HG02623 (cell line): ENCODE results near the gene PCBP3.

ENCODE experiments used
- ATAC-seq: cut with Tn5 transposase; IDR thresholded peaks from one replicate; pipeline ENCODE4 v1.9.1; 2021; ENCODE audit warnings: moderate library complexity; ENCODE audit not compliant: unreplicated experiment

The PCBP3 gene

DNA sequence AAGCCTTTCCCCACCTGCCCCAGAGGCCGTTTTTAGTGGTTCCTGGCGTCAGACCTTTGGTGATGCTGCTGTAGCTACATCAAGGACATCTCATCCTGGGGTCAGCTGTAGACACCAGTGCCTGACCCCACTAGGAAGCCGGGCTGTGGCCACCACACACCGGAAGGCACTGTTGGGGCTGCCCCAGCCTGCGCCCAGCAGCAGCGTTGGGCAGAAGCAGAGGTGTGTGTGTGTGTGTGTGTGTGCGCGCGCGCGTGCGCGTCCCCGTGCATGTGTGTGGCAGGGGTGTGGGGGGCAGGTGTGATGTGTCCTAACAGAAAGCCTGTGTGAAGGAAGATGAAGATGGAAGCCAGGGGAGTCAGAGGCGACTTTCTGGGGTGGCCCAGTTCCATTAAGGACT, 276.1 kb downstream of the PCBP3 start:
- ATAC-seq = no peak

DNA sequence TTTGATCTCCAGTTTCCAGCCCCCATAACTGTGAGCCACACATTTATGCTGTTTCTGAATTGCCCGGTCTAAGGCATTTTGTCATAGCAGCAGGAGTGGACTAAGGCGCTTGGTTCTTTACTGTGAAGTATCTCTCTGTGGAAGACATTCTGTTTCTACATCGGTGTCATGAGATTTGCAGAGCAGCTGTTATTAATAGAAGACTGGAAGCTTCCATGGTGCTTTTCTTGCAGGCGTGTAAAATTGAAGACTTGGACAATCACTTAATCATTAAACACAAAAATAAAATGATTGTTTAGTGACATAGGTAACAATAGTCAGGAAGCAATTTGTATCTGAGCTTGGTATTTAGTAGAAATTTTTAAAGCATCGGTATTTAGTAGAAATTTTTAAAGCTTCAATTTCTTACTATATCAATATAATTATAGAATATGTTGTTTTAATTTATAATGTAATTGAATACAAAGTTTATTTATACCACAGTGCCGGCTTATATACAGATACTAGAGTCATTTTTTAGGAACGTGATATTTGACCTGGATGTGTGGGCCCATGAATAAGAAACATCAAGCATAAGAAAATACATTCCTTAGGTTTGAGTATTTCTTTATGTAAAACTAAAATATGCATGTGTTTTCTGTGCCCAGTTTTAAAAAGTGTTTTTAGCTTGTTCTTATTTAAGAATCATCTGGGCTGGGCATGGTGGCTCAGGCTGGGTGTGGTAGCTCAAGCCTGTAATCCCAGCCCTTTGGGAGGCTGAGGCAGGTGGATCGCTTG, 277.5 kb downstream of the PCBP3 start:
- no peak for ATAC-seq

DNA sequence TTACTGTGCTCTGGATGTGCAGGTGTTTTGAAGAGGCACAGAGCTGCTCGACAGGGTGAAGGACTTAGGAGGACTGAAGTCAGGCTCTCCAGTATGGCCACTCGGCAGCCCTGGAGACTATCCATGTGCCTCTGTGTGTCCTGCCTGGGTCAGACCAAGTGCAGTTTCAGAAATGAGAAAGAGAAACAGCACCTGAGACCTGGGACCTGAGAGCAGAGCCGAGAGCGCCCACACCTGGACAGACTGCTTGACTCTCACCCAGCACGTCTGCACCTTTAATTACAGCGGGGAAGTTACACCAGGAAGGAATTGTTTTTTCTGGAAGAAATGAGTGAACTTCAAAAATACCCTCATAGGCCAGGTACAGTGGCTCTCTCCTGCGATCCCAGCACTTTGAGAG, 278.4 kb downstream of the PCBP3 start:
- no peak for ATAC-seq

DNA sequence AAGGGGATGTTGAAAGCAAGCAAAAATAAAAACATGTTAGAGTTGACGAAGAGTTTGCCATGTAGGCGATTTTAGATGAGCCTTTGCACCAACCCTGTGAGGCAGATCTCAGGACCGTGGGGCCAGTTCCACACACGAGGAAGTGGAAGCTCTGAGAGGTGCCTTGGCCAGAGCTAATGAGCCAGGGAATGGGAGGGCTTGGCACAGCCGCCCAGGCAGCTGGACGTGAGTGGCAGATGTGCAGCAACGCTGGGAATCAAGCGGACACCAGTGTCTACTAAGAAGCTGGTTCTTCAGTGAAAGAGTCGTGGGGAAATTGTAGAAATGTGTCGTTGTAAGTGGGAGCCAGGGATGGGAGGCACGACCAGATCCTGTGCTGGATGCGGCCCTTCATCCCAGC, 279.1 kb downstream of the PCBP3 start:
- no peak for ATAC-seq

DNA sequence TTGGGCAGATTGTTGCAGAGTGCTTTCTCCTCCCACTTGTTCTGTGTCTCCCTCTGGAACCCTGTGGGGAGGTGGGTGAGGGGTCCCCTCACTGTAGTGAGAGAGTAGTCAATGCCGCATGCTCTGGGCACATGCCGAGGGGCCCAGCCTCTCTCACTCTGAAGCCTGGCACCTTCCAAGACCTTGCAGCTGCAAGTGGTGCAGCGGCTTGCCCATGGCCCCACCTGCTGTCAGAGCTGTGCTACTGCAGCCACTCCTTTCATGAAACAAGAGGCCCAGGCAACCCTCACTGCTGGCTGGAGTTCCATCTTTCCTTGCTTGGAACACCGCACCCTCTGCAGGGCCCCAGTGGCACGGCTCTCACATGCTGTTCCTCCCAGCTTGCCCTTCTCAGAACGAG, 279.6 kb downstream of the PCBP3 start:
- ATAC-seq = no peak

DNA sequence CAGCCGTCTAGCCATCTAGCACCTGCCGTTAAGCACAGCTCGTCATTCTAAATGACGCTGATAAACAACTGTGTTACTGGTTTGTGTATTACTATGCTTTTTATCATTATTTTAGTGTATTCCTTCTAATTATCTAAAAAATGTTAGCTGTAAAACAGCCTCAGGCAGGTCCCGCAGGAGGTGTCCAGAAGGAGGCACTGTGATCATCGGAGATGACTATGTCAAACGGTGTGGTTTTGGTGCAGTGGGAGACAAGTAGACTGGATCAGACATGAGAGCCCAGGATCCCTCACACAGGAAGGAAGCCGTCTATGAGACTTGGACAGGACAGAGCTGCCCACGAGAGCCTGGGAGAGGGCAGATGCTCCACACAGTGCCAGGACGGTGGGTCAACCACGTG, 282.8 kb downstream of the PCBP3 start:
- no peak for ATAC-seq

DNA sequence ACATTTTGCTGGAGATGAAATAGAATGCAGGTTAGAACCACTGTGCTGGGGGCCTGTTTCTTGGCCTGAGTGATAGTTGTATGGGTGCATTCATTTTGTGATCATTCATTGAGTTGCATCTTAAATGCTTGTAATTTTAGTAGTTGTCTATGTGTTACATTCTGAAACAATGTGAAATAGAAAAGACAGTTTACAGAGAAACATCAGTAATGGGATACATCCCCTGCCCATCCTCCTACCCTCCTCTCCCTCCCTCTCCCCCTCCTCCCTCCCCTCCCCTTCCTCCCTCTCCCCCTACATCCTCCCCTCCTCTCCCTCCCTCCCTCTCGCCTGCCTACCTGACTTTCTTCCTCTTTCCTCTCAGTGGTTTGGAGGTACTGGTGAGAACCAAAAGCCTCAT, 283.5 kb downstream of the PCBP3 start:
- ATAC-seq = no peak

DNA sequence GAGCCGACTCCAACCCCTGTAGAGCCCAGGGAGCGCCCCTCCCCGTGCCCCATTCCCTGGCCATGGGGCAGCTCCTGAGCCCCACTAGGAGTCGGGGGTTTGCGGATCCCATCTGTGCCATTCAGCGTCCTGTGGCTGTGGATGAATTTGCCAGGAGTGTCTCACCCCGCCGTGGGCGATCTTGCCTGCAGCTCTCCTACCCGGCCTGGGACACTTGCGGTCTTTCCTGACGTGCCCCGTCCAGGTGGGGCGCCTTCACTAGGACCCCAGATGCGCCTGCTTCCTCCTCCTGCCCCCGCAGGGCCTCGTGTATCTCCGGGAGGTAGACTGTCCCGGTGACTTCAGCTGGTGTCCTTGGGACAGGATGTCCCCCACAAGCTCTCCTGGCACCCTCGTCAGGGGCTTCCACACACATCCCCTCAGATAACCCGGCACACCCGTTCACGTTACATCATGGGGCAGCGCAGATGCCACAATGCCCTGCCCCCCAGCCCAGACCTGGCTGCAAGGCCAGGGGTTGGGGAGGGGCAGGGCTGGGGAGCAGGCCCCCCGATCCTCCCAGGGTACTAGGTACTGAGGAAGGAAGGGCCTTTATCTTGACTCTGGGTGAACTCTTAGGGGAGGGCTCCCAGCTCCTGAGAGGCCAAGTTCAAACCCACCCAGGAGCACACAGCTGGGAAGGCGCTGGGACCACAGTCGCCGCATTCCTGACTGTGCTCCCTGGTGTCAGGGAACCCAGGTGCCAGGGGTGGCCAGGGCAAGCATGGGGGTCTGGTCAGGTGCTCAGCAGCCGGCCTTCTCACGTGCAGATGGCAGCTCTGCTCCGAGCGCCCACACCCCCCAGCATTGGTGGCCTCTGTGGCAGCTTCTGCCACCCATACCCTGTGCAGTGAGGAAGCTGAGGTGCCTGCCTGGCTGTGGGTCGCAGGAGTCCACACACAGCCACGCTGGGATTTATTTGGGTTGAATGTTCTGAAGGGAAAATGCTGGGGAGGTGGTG, 284.6 kb downstream of the PCBP3 start:
- ATAC-seq = no peak

DNA sequence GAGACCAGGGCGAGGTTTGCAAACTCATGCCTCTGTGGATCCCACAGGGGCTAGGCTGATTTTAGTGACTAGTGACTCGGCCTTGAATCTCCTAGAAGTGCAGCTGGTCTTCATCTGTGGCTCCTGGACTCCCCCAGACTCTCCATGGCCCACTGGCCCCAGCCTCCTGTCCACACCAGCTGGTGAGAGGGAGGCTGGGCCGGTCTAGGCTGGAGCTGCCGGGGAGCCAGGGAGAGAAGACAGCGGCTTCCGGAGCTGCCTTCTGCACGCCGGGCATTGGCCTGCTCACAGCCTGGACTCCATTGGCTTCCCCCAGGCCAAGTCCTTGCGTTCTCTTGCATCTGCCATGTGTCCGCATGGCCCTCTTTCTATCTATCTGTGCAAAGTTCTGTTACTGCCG, 285.9 kb downstream of the PCBP3 start:
- no peak for ATAC-seq

DNA sequence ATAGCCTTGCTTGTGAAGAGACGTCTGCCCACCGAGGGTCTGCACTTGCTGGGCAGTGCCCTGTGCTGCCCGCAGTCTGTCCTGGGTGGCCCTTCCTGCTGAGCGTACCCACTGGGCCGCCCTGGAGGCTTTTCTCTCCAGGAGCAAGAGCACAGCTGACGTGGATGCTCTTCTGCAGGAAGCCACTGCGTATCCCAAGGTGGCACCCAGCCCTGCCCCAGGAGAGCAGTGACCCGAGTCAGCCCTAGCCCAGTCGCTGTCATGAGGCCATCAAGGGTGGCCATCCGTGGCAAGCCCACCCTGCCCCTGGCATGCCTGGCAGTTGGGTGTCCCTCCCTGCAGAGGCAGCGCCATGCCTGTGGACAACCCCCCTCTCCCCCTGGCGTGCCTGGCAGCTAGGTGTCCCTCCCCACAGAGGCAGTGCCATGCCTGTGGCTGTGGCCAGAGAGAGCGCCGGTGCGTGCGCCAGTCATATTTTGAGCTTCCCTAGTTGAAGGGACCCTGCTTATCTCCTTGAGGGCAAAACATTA, 286.8 kb downstream of the PCBP3 start:
- ATAC-seq = no peak

DNA sequence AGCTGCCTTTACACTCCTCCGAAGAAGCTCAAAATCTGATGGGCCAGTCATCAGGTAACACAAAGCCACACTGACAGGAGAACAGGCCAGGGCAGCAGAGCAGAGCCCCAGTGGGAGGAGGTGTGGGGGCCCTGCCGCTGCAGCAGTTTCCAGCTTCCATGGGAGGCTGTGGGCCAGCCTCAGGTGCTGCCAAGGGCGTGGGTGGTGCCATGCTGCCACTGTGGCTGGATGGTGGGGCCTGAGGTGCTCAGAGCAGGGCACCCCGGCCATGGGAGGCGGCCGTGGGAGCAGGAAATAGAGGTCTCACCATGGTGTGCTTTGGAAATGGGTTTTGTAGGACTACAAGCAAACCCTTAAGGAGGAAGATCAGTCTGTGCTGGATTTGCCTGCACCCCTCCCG, 287.3 kb downstream of the PCBP3 start:
- ATAC-seq = no peak

DNA sequence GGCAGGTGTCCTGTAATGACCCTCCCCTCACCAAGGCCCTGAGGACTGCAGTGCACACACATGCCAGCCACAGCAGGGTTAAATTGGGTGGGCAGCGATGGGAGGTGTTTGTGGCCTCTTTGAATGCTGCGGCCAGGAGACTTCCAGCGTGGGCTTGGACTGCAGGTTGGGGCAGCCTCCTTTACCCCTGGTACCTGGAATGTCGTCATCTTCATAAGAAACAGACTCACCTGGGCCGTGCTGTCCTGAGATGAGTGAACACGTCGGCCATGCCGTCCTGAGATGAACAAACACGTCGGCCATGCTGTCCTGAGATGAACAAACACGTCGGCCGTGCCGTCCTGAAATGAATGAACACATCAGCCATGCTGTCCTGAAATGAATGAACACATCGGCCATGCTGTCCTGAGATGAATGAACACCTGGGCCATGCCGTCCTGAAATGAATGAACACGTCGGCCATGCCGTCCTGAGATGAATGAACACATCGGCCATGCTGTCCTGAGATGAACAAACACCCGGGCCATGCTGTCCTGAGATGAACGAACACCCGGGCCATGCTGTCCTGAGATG, 288.0 kb downstream of the PCBP3 start:
- ATAC-seq = no peak

DNA sequence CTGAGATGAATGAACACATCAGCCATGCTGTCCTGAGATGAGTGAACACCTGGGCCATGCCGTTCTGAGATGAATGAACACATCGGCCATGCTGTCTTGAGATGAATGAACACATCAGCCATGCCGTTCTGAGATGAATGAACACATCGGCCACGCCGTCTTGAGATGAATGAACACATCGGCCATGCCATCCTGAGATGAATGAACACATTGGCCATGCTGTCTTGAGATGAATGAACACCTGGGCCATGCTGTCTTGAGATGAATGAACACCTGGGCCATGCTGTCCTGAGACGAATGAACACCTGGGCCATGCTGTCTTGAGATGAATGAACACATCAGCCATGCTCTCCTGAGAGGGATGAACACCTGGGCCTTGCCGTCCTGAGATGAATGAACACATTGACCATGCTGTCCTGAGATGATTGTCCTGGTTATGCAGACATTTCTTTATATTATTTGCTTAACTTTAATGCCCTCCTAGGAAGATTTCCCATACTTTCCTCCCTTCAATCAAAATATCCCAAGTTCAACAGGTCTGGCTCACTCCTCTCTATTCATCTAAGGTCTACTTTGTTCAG, 289.5 kb downstream of the PCBP3 start:
- no peak for ATAC-seq

DNA sequence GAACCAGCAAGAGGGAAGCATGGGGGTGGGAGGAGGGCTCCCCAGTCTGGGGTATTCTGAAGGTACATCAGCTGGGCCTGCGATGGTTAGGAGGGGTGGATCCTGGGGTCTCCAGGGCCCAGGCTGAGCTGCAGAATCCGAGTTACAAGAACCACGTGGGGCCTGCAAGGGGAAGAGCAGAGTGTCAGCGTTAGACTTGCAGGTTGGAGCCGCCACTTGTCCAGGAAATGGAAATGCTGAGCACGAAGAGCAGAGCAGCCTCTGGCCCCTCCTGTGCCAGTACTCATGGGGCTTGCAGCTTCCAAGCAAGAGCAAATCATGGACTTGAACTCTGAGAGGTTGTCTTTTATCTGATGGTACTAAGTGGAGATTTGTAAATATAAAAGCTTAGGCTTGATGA, 290.6 kb downstream of the PCBP3 start:
- no peak for ATAC-seq

DNA sequence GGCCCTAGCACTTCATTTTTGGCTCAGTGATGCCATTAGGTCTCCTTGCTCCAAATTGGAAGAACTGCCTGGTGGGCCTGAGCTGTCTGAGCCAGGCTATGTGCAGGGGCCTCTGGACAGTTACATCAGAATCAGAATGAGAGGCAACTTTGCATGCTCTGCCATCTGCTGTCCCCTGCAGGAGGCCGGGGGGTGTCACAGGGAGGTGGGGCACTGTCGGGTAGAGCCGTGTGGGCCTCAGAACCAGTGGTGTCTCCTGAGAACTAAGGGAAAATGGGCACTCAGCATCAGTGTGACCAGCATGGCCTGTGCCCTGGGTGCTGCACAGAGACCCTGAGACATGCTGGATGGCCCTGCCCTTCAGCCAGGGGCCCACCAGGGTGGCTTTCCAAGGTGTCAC, 291.0 kb downstream of the PCBP3 start:
- no peak for ATAC-seq

DNA sequence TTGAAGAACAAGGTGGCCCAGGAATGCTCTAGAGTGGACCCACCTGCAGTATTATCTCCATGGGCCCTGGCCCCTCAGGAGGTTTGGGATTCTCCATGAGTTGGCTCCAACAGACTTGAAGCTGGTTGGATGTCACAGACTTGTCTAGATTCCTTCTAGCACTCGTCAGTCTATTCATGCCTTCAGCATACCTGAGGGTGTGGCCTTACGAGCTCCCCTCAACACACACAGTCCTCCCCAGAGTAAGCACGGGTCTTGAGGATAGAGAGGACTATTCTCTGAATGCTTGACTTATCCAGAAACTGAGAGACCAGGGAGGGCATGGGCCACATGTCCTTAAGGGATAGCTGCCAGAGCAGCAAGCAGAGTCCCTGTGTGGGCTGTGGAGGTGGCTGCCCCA, 292.1 kb downstream of the PCBP3 start:
- ATAC-seq = no peak

DNA sequence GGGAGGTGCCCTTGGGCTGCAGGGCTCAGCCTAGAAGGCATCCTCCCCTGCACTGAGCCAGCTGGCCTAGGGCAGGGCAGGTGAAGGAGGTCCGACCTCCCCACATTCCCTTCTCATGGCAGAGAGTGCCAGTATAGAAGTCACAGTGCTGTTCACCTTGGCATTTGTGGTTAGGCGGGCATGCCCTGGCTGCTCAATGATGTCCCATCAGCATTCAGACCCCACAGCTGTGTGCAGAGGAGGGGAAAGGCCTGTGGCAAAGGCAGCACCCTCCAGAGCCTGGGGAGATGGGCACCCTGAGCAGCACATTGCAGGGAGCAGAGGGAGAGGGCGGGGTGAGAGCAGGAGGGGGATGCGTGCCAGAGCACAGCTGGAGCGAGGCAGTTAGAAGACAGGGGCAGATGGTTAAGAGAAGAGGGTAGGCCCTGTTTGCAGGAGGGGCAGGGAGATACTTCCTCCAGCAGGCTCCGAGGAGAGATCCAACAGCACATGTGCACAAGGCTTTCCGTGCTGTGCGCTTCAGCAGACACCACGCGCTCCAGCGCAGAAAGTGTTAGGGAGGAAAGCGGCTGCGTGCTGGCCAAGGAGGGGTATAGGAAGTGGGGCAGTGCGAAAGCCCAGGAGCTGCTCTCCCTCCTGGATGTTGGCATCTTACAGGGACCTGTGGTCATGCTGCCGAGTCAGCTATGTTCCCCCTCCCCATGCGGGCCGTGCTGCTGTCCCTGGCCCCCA, 294.4 kb downstream of the PCBP3 start:
- ATAC-seq = no peak

DNA sequence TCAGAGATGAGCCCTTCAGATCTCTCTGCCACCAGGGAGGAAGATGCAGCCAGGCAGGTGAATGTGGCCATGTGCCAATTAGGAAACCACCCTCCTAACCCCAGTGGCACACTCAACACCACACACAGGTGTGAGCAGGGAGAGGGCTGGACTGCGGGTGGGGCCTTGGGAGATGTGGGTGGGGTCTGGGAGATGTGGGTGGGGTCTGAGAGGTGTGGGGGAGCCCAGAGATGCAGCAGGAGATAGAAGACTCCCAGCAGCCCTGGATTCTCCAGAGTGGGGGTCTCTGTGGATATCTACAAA, 294.9 kb downstream of the PCBP3 start:
- ATAC-seq = no peak

DNA sequence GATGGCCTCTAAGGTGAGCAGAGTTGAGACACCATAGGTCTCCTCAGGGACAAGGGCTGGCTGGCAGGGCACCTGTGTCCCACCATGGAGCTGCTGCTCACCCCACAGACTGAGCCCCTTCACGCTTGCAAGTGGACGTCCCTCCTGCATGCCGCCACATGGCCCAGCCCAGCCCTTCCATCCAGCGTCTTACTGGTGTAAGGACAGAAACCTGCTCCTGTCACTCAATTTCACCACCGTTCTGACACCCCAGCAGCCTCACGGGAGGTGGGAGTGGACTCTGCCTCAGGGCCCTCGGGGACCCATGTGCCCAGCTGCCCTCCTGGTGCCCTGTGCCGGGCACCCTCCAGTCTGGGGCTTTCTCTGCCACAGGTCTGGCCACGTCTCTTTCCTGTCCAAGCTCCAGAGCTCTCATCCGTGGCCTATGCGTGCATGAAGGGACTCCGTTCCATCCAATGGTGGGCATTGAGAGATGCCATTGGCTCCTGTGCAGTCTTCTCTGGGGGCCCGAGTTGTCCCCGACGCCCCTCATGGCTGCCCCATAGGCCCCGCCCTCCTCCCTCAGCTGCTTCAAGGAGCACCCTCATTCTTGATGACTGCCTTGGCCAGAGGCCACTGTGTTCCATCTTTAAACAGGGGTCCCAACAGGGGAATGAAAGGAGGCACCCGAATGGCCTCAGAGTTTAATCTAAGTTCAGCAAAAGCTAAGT, 295.4 kb downstream of the PCBP3 start:
- no peak for ATAC-seq

DNA sequence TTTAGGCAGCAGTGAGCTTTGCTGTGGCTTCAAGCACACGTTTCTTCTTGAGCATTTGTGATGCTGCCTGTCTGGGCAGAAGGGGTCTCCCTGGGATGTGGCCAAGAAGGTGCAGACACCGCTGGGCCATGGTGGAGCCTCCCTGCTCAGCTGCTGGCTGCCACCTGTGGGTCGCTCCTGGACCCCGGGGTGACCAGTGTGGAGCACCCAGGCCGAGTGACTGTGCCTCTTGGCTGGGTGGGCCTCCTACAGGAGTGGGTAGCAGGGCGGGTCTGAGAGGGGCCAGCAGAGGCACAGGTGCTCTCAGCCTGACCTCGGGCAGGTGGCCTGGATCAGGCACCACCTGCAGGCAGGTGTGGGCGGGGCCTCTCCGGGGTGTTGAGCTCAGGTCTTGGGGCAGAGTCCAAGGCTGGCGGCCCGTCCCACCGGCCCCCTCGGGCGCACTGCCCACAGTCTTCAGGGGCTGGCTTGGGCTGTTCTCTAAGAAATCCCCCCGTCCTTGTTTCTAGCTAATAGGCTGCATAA, 296.1 kb downstream of the PCBP3 start:
- ATAC-seq = no peak
